HG03103 (cell line): Measurements from ENCODE around the gene CFAP92.
"Not testable (repeated sequence)": the region's sequence is repeated elsewhere in the genome, so short reads cannot be mapped to it uniquely, and the experiment has no call there.

Experiments
- ATAC-seq: cut with Tn5 transposase; IDR thresholded peaks from one replicate; pipeline ENCODE4 v1.9.1; 2021; ENCODE audit warnings: low read depth; ENCODE audit not compliant: unreplicated experiment

CFAP92 gene

DNA sequence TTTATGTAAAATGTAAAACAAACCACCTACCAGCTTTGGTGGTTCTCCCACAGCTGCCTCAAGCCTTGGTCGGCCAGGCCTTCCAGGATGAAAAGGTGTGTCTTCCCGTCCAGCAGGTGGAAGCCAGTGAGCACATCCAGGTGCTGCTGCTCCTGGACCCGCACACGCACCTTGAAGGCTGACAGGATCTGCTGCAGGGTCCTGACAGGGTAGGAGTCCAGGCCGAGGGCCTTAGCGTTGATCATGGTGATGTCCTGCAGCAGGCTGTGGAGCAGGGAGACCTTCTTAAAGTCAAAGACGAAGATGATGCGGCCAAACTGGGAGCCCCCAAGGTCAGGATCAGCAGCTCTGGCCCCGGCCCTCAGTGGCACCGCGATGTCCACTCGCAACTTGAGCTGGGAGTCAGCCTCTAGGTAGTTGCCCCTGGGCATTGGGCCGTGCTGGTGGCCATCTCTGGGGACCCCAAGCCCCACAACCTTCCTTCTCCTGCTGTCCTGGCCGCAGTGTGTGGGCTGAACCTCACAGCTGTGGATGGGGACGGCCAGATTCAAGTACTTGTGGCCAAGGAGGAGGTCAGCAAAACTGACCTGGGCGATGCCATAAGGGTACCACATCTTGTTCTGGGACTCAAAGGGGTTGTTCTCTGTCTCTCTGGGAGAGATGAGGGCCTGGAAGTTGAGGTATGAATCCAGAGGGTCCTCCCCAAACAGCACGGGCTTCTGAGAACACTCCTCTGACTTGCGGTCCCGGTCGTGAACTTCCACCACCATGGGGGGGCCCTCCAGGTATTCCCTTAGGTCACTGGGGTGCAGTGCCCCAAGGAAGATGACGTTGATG, 48.6 kb downstream of the CFAP92 start:
- ATAC-seq: no peak

DNA sequence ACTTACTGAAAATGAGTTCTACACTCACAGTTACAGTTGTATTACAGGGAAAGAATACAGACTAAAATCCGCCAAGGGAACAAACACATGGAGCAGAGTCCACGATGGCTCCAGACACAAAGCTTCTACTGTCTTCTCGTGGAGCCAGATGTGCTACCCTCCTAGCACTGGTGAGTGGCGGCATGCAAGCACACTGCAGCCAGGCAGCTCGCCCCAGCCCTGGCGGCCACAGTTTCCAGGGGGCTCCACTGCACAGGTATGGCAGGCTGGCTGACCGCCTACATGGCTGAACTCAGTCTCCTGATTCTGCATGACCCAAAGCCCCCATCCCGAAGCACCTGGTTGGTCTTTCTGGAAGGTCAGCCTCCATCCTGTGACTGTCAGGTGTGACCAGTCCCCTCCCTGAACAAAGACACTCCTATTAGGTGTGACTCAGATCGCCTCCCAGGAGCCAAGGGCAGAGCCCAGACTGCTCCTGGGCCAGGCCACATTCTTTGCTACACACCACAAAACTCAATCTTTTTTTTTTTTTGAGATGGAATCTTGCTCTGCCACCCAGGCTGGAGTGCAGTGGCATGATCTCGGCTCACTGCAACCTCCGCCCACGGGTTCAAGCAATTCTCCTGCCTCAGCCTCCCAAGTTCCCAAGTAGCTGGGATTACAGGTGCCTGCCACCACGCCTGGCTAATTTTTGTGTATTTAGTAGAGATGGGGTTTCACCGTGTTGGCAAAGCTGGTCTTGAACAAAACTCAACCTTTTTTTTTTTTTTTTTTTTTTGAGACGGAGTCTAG, 51.5 kb downstream of the CFAP92 start:
- ATAC-seq: no peak

DNA sequence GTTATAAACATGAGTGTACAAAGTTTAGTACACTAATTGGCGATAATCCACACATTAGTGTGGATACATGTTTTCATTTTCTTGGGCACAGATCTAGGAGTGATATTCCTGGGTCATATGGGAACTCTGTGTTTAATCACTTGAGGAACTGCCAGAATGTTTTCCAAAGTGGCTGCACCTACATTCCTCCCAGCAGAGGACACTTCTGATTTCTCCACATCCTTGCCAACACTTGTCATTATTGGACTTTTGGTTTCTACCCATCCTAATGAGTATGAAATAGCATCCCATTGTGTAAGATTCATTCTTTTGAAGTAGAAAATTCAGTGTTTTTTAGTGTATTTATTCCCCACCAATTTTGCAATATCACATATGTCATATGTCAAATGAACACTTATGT, 53.6 kb downstream of the CFAP92 start:
- ATAC-seq: no peak

DNA sequence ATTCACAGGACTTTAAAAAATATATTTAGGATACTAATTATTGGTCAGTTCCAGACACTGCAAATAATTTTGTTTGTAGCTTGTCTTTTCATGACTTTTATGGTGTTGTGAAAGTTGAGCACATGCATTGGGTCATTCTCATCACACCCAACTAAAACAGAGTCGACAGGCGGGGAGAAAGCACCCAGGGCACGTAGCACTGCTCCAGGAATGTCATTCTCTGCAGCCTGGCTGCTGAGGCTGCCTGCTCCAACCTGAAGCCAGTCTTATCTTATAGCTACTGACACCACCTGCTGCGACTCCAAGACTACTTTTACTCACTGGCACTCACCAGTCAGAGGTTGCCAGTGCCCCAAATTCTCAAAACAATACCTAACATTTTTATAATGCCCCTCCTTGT, 57.5 kb downstream of the CFAP92 start:
- no peak for ATAC-seq

DNA sequence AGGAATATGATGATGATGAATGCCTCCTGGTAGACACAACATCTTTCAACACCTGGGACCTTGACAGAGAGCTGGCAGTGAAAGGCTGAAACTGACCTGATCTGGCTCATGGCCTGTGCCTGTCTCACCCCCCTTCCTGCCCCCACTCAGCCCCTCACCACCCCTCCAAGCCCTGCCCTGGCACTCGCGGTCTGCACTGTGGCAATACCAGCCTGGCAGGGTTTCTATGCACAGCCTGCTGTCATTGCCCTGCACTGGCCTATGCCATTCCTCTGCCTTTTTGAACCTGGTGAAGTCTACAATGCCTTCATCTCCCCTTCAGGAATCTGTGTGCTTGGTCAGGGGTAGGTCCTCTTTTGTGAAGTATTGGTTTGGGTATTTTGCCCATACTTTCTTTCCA, 58.0 kb downstream of the CFAP92 start:
- no peak for ATAC-seq

DNA sequence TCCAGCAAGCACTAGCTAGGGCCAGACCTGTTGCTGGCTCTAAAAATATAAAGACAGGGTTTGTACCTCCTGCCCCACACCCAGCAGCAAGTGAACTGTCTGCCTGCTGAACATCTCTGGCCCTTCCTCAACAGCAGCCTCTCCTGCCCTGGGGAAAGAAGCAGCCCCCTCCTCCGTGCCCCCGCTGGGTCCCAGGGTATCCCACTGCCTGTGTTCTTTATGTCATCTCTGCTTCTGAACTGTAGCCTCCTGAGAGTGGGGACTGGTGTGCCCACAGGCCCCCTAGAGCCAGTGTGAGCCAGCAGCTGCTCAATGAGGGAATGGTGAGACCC, 60.0 kb downstream of the CFAP92 start:
- no peak for ATAC-seq

DNA sequence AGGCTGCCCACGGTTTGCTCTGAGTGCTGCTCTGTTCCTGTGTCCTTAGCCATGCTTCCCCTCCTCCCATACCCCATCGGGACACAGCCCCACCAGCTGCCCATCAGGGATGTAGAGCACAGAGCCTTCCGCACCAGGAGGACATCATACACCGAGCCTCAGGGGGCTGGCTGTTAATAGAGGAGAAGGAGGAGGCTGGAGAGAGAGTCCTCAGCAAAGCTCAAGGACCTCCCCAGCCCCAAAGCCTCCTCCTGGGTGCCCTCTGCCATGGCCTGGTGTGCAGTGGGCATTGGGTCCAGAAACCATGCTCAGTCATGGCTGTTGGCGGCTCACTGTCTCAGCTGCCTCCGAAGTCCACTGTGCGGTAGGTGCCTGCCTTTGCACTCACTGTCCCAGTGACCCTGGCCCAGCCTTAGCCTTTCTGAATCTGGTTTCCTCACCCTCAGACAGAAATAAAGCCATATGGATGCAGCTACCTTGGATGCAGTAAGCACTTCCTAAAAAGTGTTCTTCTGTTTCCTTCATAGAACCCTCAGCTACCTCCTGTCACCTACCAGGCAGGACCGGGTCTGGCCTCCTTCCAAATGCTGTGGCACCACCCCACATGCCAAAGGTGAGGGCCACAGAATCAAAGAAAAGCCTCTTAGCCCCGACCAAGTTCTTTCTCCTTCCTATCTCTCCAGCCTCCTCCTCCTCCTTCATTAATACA, 60.5 kb downstream of the CFAP92 start:
- no peak for ATAC-seq

DNA sequence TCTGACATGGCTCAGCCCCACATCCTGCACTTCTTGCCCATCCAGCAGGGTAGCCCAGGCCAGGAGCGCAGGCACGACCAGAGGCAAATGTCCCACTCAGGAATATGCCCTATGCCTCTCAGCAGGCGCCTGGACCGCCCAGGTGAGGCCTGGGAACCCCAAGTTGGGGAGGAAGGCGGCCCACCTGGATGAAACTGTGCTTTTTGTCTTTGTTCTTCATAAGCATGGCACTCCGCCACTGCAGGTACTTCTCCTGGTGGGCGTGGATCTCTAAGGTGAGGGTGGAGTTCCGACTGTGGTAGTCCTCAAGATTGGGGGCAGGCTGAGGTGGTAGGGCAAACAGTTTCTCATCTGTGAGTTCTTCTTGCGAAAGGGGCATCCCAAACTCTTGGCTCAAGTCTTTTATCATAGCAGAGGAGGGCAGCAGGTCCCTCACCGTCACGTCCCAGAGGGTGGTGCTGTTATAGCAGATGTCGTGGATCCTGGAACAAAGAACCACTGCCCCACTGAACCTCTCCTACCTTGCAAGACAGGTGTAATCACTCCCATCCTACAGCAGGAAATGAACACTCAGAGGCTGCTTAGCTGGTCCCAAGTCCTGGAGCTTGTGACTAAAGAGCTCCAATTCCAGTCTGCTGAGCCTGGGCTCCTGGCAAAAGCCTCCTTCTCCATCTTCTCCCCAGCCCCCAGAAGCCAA, 61.2 kb downstream of the CFAP92 start:
- no peak for ATAC-seq

DNA sequence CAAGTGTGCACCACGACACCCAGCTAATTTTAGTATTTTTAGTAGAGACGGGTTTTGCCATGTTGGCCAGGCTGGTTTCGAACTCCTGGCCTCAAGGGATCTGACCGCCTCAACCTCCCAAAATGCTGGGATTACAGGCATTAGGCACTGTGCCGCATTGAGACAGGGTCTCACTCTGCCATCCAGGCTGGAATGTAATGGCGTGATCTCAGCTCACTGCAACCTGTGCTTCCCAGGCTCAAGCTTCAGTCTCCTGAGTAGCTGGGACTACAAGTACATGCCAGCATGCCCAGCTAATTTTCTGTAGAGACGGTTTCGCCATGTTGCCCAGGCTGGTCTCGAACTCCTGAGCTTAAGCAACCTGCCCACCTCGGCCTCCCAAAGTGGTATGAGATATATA, 62.8 kb downstream of the CFAP92 start:
- no peak for ATAC-seq

DNA sequence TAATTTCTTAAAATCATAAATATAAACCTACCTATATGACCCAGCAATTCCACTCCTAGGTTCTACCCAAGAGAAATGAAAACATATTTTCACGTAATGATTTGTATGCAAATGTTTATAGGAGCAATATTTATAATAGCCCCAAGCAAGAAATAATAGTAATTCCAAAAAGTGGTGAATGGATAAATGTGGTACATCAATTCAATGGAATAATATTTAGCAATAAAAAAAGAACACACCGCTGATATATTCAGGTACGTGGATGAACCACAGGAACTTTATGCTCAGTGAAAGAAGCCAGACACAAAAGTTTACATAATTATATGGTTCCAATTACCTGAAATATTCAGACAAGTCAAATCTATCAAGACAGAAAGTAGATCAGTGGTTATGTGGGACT, 64.5 kb downstream of the CFAP92 start:
- no peak for ATAC-seq

DNA sequence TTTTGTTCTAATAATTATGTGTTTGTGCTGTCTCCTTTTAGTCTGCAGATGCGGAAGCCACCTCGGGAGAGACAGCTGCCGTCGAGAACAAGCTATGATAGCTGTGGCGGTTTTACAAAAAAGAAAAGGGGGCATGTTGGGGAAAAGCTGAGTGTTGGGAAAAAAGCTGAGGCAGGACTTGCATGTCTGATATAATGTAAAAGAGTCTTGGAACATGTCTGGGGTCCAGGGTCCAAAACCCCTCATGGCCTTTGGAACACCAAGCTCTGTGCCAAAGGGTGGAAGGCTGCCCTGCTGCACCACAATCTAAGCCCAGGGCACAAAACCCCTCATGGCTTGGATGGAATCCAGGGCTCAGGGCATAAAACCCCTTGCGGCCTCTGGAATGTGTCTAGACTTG, 69.9 kb downstream of the CFAP92 start:
- not testable (repeated sequence) for ATAC-seq

DNA sequence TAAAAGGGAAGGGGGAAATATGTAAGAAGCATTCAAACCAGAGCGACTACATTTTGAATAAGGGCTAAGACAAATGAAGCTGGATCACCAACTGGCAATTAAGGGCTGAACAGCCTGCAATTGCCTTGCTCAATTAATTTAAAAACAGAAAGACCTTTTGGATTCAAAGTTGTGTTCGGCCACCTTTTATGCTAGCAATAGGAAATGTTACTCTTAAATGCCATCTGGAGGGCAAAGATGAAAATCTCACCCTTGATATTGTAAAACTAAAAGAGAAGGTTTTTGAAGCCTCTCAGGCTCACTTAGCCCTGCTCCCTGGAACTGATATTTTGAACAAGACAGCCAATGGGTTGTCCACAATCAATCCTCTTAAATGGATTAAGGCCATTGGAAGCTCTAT, 70.3 kb downstream of the CFAP92 start:
- no peak for ATAC-seq

DNA sequence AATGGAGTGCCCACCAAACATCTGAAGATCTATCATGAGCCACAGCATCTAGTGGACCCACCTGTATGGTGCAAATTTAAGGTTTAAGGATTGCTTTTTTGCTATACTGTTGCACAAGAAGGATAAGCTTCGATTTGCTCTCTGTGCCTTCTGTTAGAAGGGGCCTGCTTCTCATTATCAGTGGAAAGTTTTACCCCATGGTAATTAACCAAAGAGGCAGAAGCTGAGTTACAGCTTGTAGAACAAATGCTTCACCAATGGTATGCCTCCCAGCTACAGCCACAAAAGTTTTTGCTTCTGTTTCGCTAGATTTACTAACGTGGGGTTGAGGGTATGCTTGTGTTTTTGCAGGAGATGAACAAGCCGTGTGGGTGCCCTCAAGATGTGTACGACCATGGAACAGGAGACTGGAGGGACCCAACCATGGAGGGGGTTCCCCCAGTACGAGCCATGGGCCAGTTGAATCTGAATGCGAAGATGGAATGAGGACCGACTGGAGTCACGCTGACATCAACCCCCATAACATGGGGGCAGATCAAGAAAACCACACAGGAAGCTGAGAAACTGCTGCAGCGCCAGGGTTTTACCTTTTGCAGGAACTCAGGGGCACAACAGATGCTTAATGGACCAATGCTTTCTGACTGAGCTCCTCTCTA, 70.9 kb downstream of the CFAP92 start:
- ATAC-seq: no peak

DNA sequence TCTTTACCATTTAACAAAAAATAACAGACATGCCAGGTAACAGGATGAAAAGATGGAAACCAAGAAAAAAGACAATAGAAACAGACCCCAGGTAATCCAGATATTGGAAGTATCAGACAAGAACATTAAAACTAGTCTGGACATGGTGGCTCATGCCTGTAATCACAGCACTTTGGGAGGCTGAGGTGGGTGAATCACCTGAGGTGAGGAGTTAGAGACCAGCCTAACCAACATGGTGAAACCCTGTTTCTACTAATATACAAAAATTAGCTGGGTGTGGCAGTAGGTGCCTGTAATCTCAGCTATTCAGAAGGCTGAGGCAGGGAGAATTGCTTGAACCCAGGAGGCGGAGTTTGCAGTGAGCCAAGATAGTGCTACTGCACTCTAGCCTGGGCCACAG, 73.9 kb downstream of the CFAP92 start:
- ATAC-seq: no peak

DNA sequence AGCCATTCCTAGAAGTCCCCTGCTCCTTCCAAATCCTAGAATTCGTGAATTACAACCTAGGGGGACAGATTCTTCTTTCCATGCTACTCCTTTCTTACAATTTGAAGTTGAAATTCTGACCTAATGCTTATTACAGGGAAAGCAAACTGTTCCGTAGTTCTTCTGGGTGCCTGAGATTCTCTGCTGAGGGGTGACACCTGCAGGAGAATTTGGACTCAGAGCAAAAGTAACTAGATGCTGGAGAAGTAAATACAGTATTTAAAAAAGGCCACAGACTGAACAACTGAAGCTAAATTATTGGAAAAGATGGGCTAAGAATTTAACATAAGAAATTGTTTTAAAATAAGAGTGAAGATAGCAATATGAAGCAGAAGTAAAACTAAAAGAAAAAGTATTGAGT, 76.6 kb downstream of the CFAP92 start:
- ATAC-seq: no peak

DNA sequence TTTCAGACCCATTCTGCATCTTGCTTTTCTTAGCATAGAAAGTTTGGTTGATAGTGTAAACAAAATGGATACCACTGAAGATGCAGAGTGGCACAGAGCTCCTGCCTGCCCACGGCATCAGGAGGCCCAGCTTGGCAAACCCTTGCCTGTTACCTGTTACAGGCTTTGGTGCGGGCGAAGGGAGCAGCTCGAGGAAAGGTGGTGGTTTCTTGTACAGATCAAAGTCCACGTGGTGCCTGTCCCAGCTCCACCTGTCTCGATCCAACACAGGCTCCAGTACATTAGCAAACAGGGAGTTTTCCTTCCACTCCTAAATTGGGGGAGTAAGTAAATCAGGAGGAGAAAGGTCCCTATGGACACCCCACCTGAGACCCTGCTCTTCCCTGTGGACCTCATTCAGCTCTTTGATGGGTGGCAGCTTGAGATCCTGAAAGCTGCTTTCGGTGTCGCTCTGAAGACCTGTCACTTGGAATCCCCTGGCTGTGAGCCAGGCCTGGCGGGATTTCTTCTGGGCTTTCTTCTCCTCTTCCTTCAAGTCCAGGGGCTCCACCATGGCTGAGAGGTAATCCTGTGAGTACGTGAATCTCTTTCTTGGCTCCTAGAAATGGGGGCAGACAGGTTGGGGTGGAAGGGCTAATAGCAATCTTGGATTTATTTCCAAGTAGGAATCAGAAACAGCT, 78.8 kb downstream of the CFAP92 start:
- no peak for ATAC-seq

DNA sequence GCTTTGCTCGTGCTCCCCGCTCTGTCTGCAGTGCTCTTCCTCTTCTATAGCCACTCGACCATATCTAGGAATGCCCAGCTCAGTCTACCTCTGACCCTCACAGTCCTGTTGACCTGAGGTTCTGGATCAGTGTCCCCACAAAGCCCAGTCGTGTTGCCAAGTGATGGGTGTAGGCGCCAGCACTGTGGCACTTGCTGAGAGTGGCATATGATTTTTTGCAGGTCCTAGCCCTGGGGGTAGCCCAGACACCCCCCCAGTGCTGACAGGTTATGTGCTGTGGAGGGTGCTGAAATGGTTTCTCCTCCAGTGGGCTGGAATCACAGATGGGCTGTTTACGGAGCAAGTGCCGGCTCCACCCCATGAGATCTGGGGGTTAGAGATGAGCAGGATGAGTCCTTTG, 82.0 kb downstream of the CFAP92 start:
- ATAC-seq: no peak

DNA sequence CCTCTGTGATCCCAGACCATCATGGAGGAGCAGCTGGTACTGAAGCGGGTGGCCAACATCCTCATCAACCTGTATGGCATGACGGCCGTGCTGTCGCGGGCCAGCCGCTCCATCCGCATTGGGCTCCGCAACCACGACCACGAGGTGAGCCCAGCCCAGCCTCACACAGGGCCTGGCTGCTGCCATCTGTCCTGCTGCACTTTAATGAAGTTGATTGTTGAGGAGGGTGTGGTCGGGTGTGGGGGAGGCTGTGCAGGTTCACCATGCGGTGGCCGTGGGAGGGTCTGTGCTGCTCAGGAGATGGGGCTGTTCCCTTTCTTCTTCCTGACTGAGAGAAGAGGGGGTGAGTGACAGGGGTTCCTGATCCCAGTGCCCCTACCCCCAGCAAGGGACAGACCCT, 83.9 kb downstream of the CFAP92 start:
- no peak for ATAC-seq

DNA sequence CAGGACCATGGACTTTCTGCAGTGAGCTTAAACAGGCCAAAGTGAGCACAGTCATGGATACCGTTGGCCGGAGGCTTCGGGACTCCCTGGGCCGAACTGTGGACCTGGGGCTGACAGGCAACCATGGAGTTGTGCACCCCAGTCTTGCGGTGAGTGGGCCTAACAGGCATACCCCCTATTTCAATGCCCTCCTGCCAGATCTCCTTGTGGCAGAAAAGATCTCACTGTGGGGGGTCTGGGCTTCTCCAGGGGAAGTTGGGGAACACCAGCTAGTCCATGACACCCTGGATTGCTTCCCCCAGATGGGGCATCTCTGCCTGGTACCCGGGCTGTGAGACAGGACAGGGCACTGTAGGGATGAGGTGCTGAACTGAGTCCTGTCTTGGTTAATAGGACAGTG, 84.9 kb downstream of the CFAP92 start:
- ATAC-seq: no peak
